ENCODE measurements around the gene CASZ1.

The CASZ1 gene

GRCh38 chr1:10690484-10690883 lies 106.0 kb downstream of the CASZ1 start:
- H3K4me1 ChIP-seq (ENCODE audit: insufficient read depth, low read length), result peaks cover 13% of the 10 kb centered on the region; the same call in 1 of the 2 replicates
- H3K9me3 ChIP-seq (ENCODE audit: control insufficient read depth, insufficient read depth, low read length), result no peaks in the 10 kb centered on the region
- H3K9ac ChIP-seq (ENCODE audit: low read depth, low read length), result no peak overlapping the region
- H3K36me3 ChIP-seq (ENCODE audit: insufficient read depth, low read length), result no peaks in the 10 kb centered on the region

- Histone ChIP-seq H3K36me3 (ENCODE audit: insufficient read depth, low read length) (no peaks in the 10 kb centered on the region), H3K9ac (ENCODE audit: low read depth, low read length) (no peak overlapping the region), H3K4me1 (ENCODE audit: insufficient read depth, low read length) (peaks cover 16% of the 10 kb centered on the region; the same call in 1 of the 2 replicates), H3K9me3 (ENCODE audit: control insufficient read depth, insufficient read depth, low read length) (no peaks in the 10 kb centered on the region)
Observed at GRCh38 chr1:10688409-10688786, 108.0 kb downstream of the CASZ1 start.

- no peaks in the 10 kb centered on the region for H3K9me3 ChIP-seq (ENCODE audit: control insufficient read depth, insufficient read depth, low read length)
- no peaks in the 10 kb centered on the region for H3K36me3 ChIP-seq (ENCODE audit: insufficient read depth, low read length)
- peaks cover 21% of the 10 kb centered on the region for H3K4me1 ChIP-seq (ENCODE audit: insufficient read depth, low read length)
- H3K9ac ChIP-seq (ENCODE audit: low read depth, low read length), result no peak overlapping the region
Observed at GRCh38 chr1:10687782-10688408, 108.6 kb downstream of the CASZ1 start.

DNA sequence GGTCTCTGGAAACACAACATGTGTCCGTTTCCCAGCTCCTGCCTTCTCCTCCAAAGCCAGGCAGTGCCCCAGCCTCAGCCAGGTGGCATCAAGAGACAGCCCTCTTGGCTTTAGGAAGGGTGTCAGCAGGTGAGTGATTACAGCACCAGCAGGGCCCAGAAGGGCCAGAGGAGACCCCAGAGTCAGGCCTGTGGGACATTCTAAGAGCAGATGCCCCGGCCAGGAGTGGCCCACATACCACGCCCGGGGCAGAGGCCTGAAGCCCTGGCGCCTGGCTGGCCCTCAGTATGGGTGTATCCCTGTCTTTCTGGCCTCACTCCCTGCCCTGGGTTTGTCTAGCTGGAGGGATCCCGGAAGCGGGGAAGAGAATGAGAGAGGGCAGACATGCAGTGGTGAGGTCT lies 109.2 kb downstream of the CASZ1 start:
- no peak overlapping the region for H3K9ac ChIP-seq (ENCODE audit: low read depth, low read length)
- H3K9me3 ChIP-seq (ENCODE audit: control insufficient read depth, insufficient read depth, low read length), result no peaks in the 10 kb centered on the region
- no peaks in the 10 kb centered on the region for H3K36me3 ChIP-seq (ENCODE audit: insufficient read depth, low read length)
- H3K4me1 ChIP-seq (ENCODE audit: insufficient read depth, low read length), result peaks cover 26% of the 10 kb centered on the region

DNA sequence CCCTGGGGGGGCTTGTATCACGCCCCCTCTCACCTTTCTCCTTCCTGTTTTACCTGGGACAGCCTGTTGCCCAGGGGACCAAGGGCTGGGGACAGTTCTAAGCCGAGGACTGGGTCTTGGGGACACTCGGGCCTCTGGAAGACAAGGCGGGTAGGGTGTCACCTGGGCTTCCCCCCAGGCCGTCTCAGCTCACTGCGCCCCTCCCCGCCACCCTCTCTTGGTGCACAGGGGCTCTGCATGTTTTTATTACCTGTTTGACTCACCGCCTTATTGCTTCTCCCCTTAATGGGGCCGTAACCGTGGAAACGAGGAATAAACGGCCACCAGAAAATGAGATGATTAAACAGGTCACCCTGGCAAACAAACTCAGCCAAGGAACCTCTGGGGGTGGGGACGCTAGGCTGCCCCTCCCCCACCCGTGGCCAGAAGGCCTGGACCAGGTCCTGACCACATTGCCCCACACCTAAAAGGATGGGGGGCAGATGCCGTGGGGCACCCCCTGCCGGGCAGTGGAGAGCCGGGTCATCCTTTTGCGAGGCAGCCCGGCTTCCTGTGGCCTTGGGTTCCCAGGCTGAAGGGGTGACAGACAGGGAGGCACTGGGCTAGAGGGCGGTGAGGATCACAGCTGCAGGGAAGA lies 109.9 kb downstream of the CASZ1 start:
- Histone ChIP-seq H3K4me1 (ENCODE audit: insufficient read depth, low read length) (peaks cover 31% of the 10 kb centered on the region), H3K9ac (ENCODE audit: low read depth, low read length) (no peak overlapping the region), H3K36me3 (ENCODE audit: insufficient read depth, low read length) (no peaks in the 10 kb centered on the region), H3K9me3 (ENCODE audit: control insufficient read depth, insufficient read depth, low read length) (no peaks in the 10 kb centered on the region)

DNA sequence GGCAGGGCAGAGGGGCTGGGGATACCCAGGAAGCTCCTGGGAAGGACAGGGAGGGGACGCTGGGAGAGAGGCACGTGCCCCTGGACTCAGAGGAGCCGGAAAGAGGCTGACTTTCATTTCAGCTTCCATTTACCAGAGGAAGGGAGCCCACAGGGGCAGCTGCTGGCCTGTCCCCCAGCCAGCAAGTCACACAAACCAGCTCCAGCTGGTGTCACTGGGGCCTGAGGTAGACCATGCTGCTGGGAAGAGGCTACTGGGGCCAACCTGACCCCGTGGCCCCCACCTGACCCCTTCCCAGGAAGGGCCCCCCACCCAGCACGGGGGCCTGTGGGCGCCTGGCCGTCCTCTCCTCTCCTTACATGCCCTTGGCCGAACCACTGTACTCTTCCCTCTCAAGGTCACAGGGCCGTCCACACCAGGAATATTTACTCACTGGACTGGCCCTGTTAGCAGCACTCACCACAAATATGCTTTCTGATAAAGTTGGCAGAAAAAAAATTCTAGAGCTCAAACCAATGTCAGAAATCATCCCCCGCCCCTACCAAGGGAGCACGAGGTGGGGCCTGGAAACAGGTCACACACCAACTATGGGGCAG lies 110.5 kb downstream of the CASZ1 start:
- H3K4me1 ChIP-seq (ENCODE audit: insufficient read depth, low read length), result peaks cover 31% of the 10 kb centered on the region
- no peaks in the 10 kb centered on the region for H3K36me3 ChIP-seq (ENCODE audit: insufficient read depth, low read length)
- no peak overlapping the region for H3K9ac ChIP-seq (ENCODE audit: low read depth, low read length)
- no peaks in the 10 kb centered on the region for H3K9me3 ChIP-seq (ENCODE audit: control insufficient read depth, insufficient read depth, low read length)

- Histone ChIP-seq H3K36me3 (ENCODE audit: insufficient read depth, low read length) (no peaks in the 10 kb centered on the region), H3K4me1 (ENCODE audit: insufficient read depth, low read length) (peaks cover 35% of the 10 kb centered on the region), H3K9ac (ENCODE audit: low read depth, low read length) (no peak overlapping the region), H3K9me3 (ENCODE audit: control insufficient read depth, insufficient read depth, low read length) (no peaks in the 10 kb centered on the region)
Observed at GRCh38 chr1:10685196-10685807, 111.1 kb downstream of the CASZ1 start.

DNA sequence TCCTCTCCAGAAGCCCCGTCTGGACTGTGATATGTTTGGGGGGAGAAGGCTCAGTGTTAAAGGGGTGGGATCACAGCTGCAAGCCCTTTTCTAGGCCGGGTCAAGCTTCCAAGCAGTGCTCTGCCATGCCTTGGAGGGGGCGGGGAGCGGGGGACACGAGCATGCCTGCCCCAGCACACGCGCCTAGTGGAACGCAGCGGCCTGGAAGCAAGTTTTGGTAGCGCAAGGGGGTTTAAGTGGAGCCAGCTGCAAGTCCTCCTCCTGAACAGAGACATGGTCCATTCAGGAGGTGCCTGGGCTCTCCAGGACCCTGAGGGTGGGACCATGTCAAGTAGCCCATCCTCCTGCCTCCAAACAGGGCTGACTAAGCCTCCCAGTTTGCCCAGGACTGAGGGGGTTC lies 112.2 kb downstream of the CASZ1 start:
- H3K9me3 ChIP-seq (ENCODE audit: control insufficient read depth, insufficient read depth, low read length), result no peaks in the 10 kb centered on the region
- H3K4me1 ChIP-seq (ENCODE audit: insufficient read depth, low read length), result peaks cover 36% of the 10 kb centered on the region
- H3K36me3 ChIP-seq (ENCODE audit: insufficient read depth, low read length), result no peaks in the 10 kb centered on the region
- no peak overlapping the region for H3K9ac ChIP-seq (ENCODE audit: low read depth, low read length)

DNA sequence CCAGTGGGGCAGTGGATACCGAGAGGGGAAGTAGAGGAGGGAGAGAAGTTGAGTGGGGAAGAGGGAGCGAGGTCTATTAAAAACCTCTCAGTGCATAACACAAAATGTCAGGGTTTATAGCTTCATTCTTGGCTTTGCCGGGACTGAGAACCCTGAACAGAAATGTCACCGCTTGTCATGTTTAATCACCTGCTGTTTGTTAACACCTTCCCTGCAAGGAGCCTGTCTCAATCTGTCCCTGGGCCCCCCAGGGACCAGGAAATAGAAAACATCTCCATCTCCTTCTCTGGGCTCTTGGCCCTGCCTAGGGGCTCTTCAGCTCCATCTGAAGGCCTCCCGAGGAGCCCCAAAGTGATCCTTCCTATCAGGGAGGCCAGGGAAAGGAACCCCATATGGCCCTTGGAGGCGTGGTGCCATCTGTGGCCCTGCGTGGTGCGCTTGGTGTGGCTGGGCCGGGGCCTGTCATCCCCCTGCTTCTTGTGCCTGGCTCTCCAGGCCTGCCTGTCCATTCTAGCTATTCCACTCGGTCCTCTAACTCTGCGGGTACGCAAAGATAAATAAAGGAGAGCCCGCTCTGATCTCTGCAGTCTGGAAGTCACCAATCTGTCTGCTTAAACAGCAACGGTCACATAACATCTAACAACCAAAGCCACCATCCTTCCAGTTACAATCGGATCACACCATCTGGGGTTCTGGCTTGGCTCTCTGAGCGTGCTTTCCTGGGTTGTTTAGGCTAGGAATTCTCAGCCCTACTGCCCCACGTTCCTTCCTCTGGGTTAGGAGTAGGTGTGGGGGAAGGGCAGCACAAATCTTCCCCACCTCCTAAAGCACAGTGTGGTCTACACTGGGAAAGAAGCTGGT lies 113.8 kb downstream of the CASZ1 start:
- H3K4me1 ChIP-seq (ENCODE audit: insufficient read depth, low read length), result peaks cover 41% of the 10 kb centered on the region
- no peaks in the 10 kb centered on the region for H3K36me3 ChIP-seq (ENCODE audit: insufficient read depth, low read length)

GRCh38 chr1:10682108-10682445 lies 114.4 kb downstream of the CASZ1 start:
- Histone ChIP-seq H3K9me3 (ENCODE audit: control insufficient read depth, insufficient read depth, low read length) (no peaks in the 10 kb centered on the region), H3K4me1 (ENCODE audit: insufficient read depth, low read length) (peaks cover 42% of the 10 kb centered on the region), H3K9ac (ENCODE audit: low read depth, low read length) (no peak overlapping the region), H3K36me3 (ENCODE audit: insufficient read depth, low read length) (no peaks in the 10 kb centered on the region)

More for the DNA sequence above, 113.8 kb downstream of the CASZ1 start:
- Histone ChIP-seq H3K9ac (ENCODE audit: low read depth, low read length) (no peak overlapping the region), H3K9me3 (ENCODE audit: control insufficient read depth, insufficient read depth, low read length) (no peaks in the 10 kb centered on the region)

GRCh38 chr1:10681296-10682107 lies 114.9 kb downstream of the CASZ1 start:
- Histone ChIP-seq H3K4me1 (ENCODE audit: insufficient read depth, low read length) (peaks cover 42% of the 10 kb centered on the region), H3K9me3 (ENCODE audit: control insufficient read depth, insufficient read depth, low read length) (no peaks in the 10 kb centered on the region), H3K36me3 (ENCODE audit: insufficient read depth, low read length) (no peaks in the 10 kb centered on the region), H3K9ac (ENCODE audit: low read depth, low read length) (no peak overlapping the region)

- Histone ChIP-seq H3K4me1 (ENCODE audit: insufficient read depth, low read length) (peaks cover 38% of the 10 kb centered on the region), H3K9me3 (ENCODE audit: control insufficient read depth, insufficient read depth, low read length) (no peaks in the 10 kb centered on the region), H3K9ac (ENCODE audit: low read depth, low read length) (no peak overlapping the region), H3K36me3 (ENCODE audit: insufficient read depth, low read length) (no peaks in the 10 kb centered on the region)
Observed at GRCh38 chr1:10680487-10680886, 116.0 kb downstream of the CASZ1 start.

DNA sequence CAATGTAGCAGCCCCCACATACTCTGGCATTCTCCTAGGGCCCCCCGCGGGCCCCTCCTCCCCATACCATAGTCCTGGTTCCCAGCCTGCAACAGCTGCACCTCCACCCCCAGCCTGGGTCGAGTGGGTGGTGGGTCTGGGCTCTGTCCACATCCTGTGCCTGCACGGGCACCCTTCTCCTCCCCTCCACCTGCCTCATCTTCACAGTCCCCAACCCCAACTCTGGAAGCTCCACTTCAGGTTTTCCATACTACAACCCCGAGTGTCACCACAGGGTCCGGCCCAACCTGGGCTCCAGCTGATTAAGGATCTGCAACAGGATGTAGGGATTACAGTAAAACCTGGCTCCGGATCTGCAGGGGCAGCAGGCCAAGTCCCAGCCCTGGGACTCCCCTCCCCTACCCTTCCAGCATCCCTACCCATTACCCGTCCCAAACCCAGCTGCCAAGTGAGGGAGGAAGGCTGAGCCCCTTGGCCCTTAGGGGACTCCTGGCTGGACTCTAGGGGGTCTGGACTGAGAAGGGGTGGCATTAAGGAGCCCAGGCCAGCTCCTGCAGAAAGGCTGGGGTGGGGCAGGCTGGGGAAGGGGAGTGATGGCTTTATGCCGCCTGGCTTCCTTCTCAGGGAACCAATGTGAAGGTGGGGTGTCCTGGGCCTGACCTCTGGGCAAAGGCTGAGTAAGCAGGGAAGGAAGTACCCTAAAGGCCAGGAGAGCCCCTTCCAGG lies 116.8 kb downstream of the CASZ1 start:
- Histone ChIP-seq H3K4me1 (ENCODE audit: insufficient read depth, low read length) (peaks cover 38% of the 10 kb centered on the region), H3K36me3 (ENCODE audit: insufficient read depth, low read length) (no peaks in the 10 kb centered on the region), H3K9me3 (ENCODE audit: control insufficient read depth, insufficient read depth, low read length) (no peaks in the 10 kb centered on the region), H3K9ac (ENCODE audit: low read depth, low read length) (no peak overlapping the region)
